ENCODE data around the gene PBX4. TPM values are rescaled to one million over a fixed set of nuclear protein-coding genes. Genes with fewer than 3 reads are reported as not detected.

Gene PBX4
- total and polyA plus RNA-seq, 2 donors (not counting 3 experiments of a cell fraction or from before 2014, with no cell fraction given) = not detected

GRCh38 chr19:19591133-19591825, 27.2 kb downstream of the PBX4 start:
- Histone ChIP-seq H3K4me2 (ENCODE audit: insufficient read depth, low read length) (no peak overlapping the region), H3K4me3 (replicated peaks in 1 of 3; ENCODE audit: insufficient read depth in 1 of 3, low read depth in 1 of 3, low read length in 3 of 3) (no peak overlapping the region), H3K4me1 (ENCODE audit: control insufficient read depth, extremely low read depth, insufficient read depth, low read length) (no peaks in the 10 kb centered on the region), H3K9me1 (replicated peaks; ENCODE audit: control insufficient read depth, extremely low read depth, insufficient read depth, low read length) (no peaks in the 10 kb centered on the region), H3K9ac (replicated peaks; ENCODE audit: extremely low read depth, insufficient read depth, low read length) (no peak overlapping the region), H4K20me1 (replicated peaks; ENCODE audit: control insufficient read depth, extremely low read depth, insufficient read depth, low read length) (no peaks in the 10 kb centered on the region), H3K27me3 (ENCODE audit: control insufficient read depth in 2 of 2, insufficient read depth in 2 of 2, low read length in 2 of 2) (no peaks in the 10 kb centered on the region), H3K27ac (ENCODE audit: insufficient read depth, low read depth, low read length) (no peak overlapping the region), H3K9me3 (replicated peaks; ENCODE audit: control insufficient read depth, insufficient read depth, low read length) (no peaks in the 10 kb centered on the region), H3K36me3 (ENCODE audit: control insufficient read depth in 2 of 2, extremely low read depth in 1 of 2, insufficient read depth in 2 of 2, low read length in 2 of 2) (no peaks in the 10 kb centered on the region), H3K79me2 (ENCODE audit: control insufficient read depth, insufficient read depth, low read length) (no peaks in the 10 kb centered on the region), H2AFZ (ENCODE audit: low read depth, low read length) (no peak overlapping the region)
- TF ChIP-seq GATA2 (IDR thresholded peaks at IDR 0.05; ENCODE audit: insufficient read depth, insufficient read length, low read depth, low read length) = no peak
- TF ChIP-seq POLR2A (IDR thresholded peaks at IDR 0.05; ENCODE audit: low read depth, low read length) = no peak
- no peak for TF ChIP-seq FOS (IDR thresholded peaks at IDR 0.05; ENCODE audit: borderline replicate concordance, insufficient read depth, low read length)
- TF ChIP-seq JUN (IDR thresholded peaks at IDR 0.05; ENCODE audit: borderline replicate concordance, insufficient read depth, insufficient read length, low read depth) = no peak
- TF ChIP-seq MYC (IDR thresholded peaks at IDR 0.05; ENCODE audit: low read depth, low read length) = no peak
- TF ChIP-seq POLR2AphosphoS5 (IDR thresholded peaks at IDR 0.05; ENCODE audit: insufficient read depth, low read depth, low read length) = no peak
- TF ChIP-seq EZH2 (IDR thresholded peaks at IDR 0.05; ENCODE audit: borderline replicate concordance, low read depth, low read length, severe bottlenecking) = no peak
- TF ChIP-seq CTCF (IDR thresholded peaks at IDR 0.05; ENCODE audit: extremely low read depth in 1 of 2, insufficient read depth in 1 of 2, low read depth in 1 of 2, low read length in 2 of 2) = no peak
- no peak for TF ChIP-seq MAX (IDR thresholded peaks at IDR 0.05; ENCODE audit: insufficient read depth, insufficient read length)
- FAIRE-seq (no peak), DNase-seq (ENCODE audit: low read depth, low spot score) (no peak)
- ChIA-PET CTCF (no interaction called here), POLR2A (no interaction called here)
- no TSS peak for BruUV-seq (replicated peaks)
- dilution Hi-C loops (cut with MboI; ENCODE audit: extremely low pct_ligation_motif_present, low sequenced_read_pairs) (no loop called here), intact Hi-C loops (cut with micrococcal nuclease) (no loop called here)
